Measurements from ENCODE around the gene DHX30.
"Not testable (repeated sequence)": the region's sequence is repeated elsewhere in the genome, so short reads cannot be mapped to it uniquely, and the experiment has no call there.

The DHX30 gene

DNA sequence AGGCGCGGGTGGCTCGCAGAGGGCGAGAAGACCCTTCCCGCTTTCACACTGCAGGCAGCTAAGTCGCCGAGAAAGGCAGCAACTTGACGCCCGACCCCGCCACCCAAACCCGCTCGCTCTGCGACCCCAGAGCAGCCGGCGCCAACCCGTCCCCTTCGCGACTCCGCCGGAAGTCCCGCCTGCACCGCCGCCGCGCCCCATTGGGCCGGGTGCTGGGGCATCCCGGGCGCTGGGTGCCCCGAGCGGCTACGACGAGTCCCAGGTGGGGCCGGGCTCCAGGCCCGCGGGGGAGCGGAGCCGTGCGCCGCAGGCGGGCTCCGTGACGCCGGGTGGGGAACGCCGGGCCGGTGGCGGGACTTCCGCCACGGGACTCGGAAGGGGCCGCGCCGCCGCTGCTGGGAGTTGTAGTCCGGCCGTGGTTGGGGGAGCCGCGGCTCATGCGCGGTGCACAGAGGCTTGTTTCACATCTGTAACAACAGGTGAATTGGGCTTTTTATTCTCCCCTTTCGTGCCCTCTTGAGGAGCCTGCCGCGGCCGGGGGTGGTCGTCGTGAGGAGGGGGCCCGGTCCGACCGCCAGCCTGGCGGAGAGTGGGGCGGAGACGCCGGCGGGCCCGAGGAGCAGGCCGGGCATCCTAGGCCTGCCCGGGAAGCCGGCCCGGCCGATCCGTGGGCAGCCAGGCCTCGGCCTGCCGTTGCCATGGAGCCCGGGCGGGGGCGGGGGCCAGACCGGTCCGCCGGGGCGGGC is at the start of gene DHX30:
DHX30 (plus strand) TSS at position 405 of the 746 bp plus-strand sequence. CDS start 7,546 bp downstream, outside the sequence.
- in situ Hi-C loops (cut with HindIII; ENCODE audit: low sequenced_read_pairs), result no loop called here

DNA sequence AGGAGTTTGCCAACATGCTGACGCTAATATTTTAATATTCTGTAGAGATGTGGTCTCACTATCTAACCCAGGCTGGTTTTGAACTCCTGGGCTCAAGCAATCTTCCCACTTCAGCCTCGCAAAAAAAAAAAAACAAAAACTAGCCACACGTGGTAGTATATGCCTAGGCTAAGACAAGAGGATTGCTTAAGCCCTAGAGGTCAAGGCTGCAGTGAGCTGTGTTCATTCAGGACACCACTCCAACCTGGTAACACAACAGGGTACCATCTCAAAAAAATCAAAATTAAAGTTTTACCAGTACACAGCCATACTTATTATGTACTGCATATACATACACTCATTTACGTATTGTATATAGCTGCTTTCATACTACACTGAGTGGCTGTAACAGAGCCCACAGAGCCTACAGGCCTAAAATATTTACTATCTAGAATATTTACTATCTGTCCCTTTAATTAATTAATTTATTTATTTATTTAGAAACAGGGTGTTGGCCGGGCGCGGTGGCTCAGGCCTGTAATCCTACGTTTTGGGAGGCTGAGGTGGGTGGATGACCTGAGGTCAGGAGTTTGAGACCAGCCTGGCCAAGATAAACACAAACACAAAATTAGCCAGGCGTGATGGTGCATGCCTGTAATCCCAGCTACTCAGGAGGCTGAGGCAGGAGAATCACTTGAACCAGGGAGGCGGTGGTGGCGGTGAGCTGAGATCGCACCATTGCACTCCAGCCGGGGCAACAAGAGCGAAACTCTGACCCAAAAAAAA is 44.5 kb upstream of the DHX30 start:
- in situ Hi-C loops (cut with HindIII; ENCODE audit: low sequenced_read_pairs), result no loop called here

GRCh38 chr3:47760207-47760606 is 42.7 kb upstream of the DHX30 start:
- in situ Hi-C loops (cut with HindIII; ENCODE audit: low sequenced_read_pairs), result not testable (repeated sequence)

DNA sequence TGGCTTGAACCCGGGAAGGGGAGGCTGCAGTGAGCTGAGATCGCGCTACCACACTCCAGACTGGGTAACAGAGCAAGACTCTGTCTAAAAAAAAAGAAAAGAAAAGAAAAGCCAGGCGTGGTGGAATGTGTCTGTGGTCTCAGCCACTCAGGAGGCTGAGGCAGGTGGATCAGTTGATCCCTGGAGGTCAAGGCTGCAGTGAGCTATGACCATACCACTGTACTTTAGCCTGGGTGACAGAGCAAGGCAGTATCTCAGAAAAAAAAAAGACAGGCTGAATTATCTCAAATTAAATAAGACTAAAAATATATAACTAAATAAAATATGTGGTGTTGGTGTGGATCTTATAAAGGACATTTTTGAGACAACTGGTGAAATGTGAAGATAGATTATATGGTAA is 41.9 kb upstream of the DHX30 start:
- in situ Hi-C loops (cut with HindIII; ENCODE audit: low sequenced_read_pairs), result no loop called here

DNA sequence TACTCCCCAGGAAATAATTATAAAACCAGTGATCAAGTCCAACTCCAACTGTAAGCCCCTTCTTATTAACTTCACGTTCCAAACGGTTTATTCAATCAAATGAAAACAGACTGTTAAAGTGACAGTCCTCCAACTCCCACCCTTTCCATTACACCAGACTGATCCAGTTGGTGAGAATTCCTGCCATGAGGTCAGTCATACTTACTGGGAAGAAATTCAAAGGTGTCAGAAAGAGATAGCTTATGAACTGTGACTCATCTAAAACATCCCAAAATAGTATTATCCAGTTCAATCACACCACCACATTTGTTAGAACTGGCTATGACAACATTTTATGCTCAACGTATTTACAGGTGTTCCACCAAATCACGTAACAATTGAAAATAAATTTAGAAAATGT is 40.7 kb upstream of the DHX30 start:
- in situ Hi-C loops (cut with HindIII; ENCODE audit: low sequenced_read_pairs), result no loop called here

DNA sequence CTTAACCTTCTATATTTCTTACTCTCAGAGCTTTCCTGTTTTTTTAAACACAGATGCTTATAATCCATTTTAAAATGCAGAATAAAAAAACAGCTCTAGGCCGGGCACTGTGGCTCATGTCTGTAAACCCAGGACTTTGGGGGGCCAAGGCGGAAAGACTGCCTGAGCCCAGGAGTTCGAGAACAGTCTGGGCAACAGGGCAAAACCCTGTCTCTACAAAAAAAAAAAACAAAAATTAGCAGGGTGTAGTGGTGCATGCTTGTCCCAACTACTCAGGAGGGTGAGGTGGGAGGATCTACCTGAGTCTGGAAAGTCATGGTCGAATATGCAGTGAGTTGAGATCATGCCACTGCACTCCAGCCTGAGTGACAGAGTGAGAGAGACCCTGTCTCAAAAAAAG is 36.8 kb upstream of the DHX30 start:
- in situ Hi-C loops (cut with HindIII; ENCODE audit: low sequenced_read_pairs), result no loop called here

DNA sequence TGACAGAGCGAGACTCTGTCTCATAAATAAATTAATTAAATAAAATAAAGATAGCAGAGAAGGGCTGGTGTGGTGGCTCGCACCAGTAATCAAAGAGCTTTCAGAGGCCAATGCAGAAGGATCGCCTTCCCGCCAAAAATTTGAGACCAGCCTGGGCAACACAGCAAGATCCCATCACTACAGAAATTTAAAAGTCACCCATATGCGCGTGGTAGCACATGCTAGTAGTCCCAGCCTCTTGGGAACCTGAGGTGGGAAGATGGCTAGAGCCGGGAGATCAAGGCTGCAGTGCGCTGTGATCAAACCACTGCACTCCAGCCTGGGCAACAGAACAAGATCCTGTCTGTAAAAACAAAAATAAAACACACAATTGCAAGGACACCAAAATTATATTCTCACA is 30.9 kb upstream of the DHX30 start:
- in situ Hi-C loops (cut with HindIII; ENCODE audit: low sequenced_read_pairs), result no loop called here

- in situ Hi-C loops (cut with HindIII; ENCODE audit: low sequenced_read_pairs), result no loop called here
Measured at GRCh38 chr3:47772788-47773187, 30.1 kb upstream of the DHX30 start.

GRCh38 chr3:47778746-47779145 is 24.2 kb upstream of the DHX30 start:
- in situ Hi-C loops (cut with HindIII; ENCODE audit: low sequenced_read_pairs), result no loop called here

- in situ Hi-C loops (cut with HindIII; ENCODE audit: low sequenced_read_pairs), result no loop called here
Measured at GRCh38 chr3:47780741-47781684, 21.9 kb upstream of the DHX30 start.

DNA sequence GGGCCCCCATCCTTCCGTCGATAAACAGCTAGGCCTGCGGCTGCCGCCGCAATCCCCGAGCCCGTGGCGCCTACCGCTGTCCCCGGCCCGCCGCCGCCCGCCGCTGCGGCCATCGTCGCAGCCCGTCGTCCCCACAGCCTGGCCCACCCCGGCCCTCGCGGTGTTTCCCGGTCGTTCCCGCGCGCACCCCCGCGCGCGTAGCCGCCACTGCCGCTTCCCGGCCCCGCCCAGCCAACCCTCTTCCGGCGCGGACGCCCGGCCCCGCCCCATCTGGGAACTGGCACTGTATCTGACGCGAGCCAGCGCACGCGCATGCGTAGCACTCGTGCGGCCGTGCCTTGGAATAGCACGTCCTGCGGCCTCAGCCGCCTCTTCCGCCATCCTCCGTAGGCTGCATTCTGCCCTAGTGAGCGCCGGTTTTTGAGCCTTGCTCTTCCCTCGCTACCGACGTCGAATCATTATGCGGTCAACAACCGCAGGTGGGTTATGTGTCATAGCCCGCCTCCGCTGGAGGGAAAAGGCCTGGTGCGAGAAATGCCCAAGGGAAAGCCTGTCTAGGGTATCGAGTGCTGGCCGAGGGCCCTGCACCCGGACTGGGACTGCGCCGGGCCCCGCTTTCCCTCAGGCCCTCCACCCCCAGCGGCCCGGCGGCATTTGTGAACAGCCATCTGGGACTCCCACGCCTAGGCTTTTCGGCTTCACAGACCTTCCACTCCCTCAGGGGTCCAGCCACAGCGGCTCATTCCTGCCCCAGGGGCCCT is 21.1 kb upstream of the DHX30 start, which contains the start of gene SMARCC1:
SMARCC1 (minus strand) TSS at position 209 of the 761 bp plus-strand sequence; CDS start at position 113, 96 bp downstream.
- in situ Hi-C loops (cut with HindIII; ENCODE audit: low sequenced_read_pairs), result no loop called here

DNA sequence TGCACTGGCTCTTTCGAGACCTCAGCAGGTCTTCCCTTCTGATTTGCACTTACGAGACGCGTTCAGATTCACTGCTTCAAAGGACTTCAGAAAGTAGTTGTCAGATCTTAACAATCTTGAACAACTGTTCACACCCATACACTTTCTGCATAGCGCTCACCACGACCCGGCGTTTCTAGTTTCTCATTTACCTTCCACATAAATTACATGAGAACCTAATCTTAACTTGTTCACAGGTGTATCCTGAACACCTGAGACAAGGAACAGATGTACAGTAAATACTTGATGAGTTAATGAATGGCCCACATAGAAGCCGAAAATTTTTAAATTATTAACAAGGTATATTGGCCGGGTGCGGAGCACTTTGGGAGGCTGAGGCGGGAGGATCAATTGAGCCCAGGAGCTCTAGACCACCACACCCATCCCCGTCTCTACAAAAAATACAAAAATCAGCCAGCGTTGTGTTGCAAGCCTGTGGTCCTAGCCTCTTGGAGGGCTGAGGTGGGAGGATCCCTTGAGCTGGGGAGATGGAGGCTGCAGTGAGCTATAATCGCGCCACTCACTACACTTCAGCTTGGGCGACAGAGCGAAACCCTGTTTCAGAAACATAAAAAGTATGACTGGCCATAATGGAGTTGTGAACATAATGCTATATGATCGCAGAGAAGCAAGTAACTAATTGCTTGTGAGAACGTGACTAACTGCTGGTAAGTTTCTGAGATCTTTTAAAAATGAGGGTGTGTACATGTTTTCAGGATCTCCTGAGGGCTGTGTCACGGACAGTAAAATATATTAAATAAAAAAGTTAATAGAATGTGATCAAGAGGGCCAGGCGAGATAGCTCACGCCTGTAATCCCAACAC is 20.3 kb upstream of the DHX30 start:
- in situ Hi-C loops (cut with HindIII; ENCODE audit: low sequenced_read_pairs), result no loop called here

DNA sequence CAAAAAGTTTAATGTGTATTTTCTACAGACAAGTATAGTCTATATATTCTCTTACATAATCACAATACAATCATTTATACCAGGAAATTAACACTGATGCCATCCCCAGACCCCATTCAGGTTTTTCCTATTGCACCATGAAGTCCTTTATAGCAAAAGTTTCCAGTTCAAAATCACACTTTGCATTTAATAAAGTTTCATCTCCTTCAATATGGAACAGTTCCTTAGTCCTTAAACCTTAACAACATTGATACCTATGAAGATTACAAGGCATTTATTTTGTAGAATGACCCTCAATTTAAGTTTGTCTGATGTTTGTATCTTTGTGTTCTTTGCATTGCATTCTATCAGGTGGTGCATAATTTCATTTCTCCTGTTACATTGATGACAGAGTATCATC is 19.3 kb upstream of the DHX30 start:
- in situ Hi-C loops (cut with HindIII; ENCODE audit: low sequenced_read_pairs), result no loop called here

DNA sequence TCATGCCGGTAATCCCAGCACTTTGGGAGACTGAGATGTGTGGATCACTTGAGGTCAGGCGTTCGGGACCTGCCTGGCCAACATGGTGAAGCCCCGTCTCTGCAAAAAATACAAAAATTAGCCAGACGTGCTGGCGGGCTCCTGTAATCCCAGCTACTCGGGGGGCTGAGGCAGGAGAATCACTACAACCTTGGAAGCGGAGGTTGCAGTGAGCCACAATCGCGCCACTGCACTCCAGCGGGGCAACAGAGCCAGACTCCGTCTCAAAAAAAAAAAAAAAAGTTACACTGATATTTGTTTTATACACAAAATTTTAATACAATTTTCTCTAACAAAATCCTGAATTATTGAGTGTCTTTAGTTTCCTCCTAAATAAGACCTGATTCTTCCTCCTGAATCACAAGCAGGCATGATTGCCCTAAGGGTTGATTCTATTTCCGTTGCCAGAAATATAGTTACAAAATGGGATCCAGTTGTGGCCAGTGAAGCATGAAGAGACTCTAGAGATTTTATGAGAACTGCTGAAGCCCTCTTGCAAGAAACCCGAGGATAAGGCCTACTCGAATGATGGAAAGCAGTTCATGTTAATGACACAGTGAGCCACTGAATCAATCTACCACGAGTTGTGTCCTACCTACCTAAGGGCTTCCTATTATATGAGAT is 11.6 kb upstream of the DHX30 start:
- in situ Hi-C loops (cut with HindIII; ENCODE audit: low sequenced_read_pairs), result no loop called here

- in situ Hi-C loops (cut with HindIII; ENCODE audit: low sequenced_read_pairs), result no loop called here
Measured at GRCh38 chr3:47792699-47793098, 10.2 kb upstream of the DHX30 start.

DNA sequence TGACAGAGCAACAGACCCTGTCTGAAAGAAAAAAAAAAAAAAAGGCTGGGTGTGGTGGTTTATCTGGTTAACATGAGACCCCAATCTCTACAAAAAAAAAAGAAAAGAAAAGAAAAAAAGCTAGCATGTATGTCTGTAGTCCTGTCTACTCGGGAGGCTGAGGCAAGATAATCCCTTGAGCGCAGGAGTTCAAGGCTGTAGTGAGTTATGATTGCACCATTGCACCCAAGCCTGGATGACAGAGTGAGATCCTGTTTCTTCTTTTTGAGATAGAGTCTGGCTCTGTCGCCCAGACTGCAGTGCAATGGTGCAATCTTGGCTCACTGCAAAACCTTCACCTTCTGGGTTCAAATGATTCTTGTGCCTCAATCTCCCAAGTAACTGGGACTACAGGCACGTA is 8.4 kb upstream of the DHX30 start:
- in situ Hi-C loops (cut with HindIII; ENCODE audit: low sequenced_read_pairs), result no loop called here

GRCh38 chr3:47799733-47800132 is 3.2 kb upstream of the DHX30 start:
- in situ Hi-C loops (cut with HindIII; ENCODE audit: low sequenced_read_pairs), result no loop called here

DNA sequence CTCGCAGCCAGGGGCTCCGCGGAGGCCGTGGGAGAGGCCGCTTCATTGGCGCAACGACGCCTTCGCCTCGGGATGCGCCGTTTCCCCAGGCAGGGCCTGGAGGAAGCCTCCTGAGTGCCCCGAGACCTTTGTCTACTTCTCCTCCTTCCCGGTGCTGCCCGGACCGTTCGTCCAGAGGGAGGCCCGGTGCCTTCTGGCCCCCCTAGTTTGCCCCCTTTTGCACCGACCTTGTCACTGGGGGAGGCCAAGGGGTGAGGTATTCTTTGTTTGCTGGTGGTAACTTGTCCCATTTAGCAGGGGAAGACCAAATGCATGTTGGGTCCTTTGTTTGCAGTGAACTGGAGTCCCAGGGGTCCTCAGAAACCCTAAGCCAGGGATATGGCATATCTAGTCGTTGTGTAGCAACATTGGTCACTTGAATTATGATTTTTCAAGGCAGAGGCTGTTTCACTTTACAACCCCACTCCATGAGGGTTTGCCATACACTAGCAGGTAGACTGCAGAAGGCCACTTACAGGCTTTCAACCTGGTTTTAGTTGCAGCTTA is 615 bp downstream of the DHX30 start:
- in situ Hi-C loops (cut with HindIII; ENCODE audit: low sequenced_read_pairs), result no loop called here

DNA sequence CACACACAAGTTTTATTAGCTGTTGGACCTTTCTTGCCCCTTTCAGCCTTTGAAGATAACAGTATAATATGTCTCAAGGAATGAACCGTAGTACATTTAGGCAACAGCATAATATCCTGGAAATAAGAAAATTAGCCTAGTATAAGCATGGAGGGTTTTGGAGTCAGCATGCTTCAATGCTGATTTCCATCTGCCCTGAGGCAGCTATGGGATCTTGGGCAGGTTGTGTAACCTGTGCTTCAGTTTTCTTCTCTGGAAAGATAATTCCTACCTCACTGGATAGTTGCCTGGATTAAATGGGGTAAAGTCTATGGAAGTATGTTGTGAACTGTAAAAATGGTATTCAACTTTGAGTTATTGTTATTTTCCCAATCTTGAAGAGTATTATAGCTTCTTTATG is 1.6 kb downstream of the DHX30 start:
- in situ Hi-C loops (cut with HindIII; ENCODE audit: low sequenced_read_pairs), result no loop called here

All from DLD1 (cell line).